H1 (cell line): ENCODE measurements around the gene BRAP. TPM values are rescaled to one million over a fixed set of nuclear protein-coding genes. Genes with fewer than 3 reads are reported as not detected.
A peak's percentile ranks its signal among the peaks of the same experiment; 100 is the strongest.

Experiments used
- CTCF ChIA-PET: fragments of 300-600 bp; sonication (Branson Sonifier 250); formaldehyde crosslinking; loops from one replicate; lab custom pipeline; 2021; ENCODE audit not compliant: partially characterized antibody; lab: Charles Lee
- POLR2A ChIA-PET: fragments of 300-600 bp; sonication (Branson Sonifier 250); formaldehyde crosslinking; loops from one replicate; lab custom pipeline; 2021; ENCODE audit warnings: inconsistent platforms; ENCODE audit not compliant: partially characterized antibody; lab: Charles Lee
- DNase-seq, 2 experiments: peaks; one replicate each; pipeline versions ENCODE4 v3.0.0 to v3.0.0-alpha.2; 2010 to 2022; ENCODE audit warnings: low spot score in 2 of 2, low read depth in 1 of 2, mixed read lengths in 1 of 2
- FAIRE-seq: peaks from 2 replicates; lab custom pipeline; 2011; peaks lifted over from hg19 to GRCh38; lab: Jason Lieb, UNC
- H2AFZ ChIP-seq: 2 replicates; pipeline ENCODE4 v1.8.1; 2012; ENCODE audit warnings: low read length, inconsistent platforms
- H2AK5ac ChIP-seq: 2 replicates; pipeline ENCODE4 v1.6.1; 2013; ENCODE audit warnings: low read depth, low read length
- H2BK120ac ChIP-seq: replicated peaks from 2 replicates; pipeline ENCODE3; 2013; ENCODE audit warnings: low read depth, low read length, inconsistent platforms
- H2BK12ac ChIP-seq: 2 replicates; pipeline ENCODE4 v1.6.1; 2013; ENCODE audit warnings: low read depth, low read length
- H2BK15ac ChIP-seq: 2 replicates; pipeline ENCODE4 v1.6.1; 2013; ENCODE audit warnings: low read length
- H2BK20ac ChIP-seq: 2 replicates; pipeline ENCODE4 v1.6.1; 2013; ENCODE audit warnings: low read length
- H2BK5ac ChIP-seq: 2 replicates; pipeline ENCODE4 v1.6.1; 2013; ENCODE audit warnings: low read depth, low read length
- H3K14ac ChIP-seq: 2 replicates; pipeline ENCODE4 v1.6.1; 2013; ENCODE audit warnings: inconsistent platforms; ENCODE audit not compliant: insufficient read length
- H3K18ac ChIP-seq: 2 replicates; pipeline ENCODE4 v1.6.1; 2013; ENCODE audit warnings: low read length; ENCODE audit errors: extremely low read depth
- H3K23ac ChIP-seq: 2 replicates; pipeline ENCODE4 v1.6.1; 2013; ENCODE audit warnings: inconsistent platforms; ENCODE audit not compliant: insufficient read length
- H3K23me2 ChIP-seq: 2 replicates; pipeline ENCODE4 v1.6.1; 2013; ENCODE audit warnings: low read depth, low read length
- H3K27ac ChIP-seq: 2 replicates; pipeline ENCODE4 v1.6.1; 2011; ENCODE audit warnings: low read depth, low read length, inconsistent platforms
- H3K27me3 ChIP-seq, 4 experiments: replicated peaks in 1 of 4; 1 replicate in 1 of 4; 2 replicates in 3 of 4; pipeline versions ENCODE4 v1.6.1 to v1.8.1; 2011 to 2013; ENCODE audit warnings: low read length in 3 of 4, mild to moderate bottlenecking in 3 of 4, inconsistent platforms in 2 of 4, mixed read lengths in 2 of 4, moderate library complexity in 1 of 4; ENCODE audit not compliant: control insufficient read depth in 3 of 4, insufficient read depth in 3 of 4; ENCODE audit errors: extremely low read depth in 1 of 4
- H3K36me3 ChIP-seq, 4 experiments: 2 replicates each; pipeline versions ENCODE4 v1.6.1 to v1.8.1; 2011 to 2013; ENCODE audit warnings: mild to moderate bottlenecking in 4 of 4, low read length in 3 of 4, moderate library complexity in 2 of 4, control low read depth in 1 of 4, inconsistent platforms in 1 of 4; ENCODE audit not compliant: insufficient read depth in 4 of 4, control insufficient read depth in 2 of 4
- H3K4ac ChIP-seq: replicated peaks from 2 replicates; pipeline ENCODE3; 2013; ENCODE audit warnings: low read length, low read depth, mixed read lengths, inconsistent platforms; ENCODE audit not compliant: insufficient read length
- H3K4me1 ChIP-seq, 4 experiments: replicated peaks in 1 of 4; 1 replicate in 1 of 4; 2 replicates in 3 of 4; pipeline versions ENCODE4 v1.6.1 to v1.8.1; 2011 to 2013; ENCODE audit warnings: low read length in 3 of 4, inconsistent platforms in 2 of 4, mixed read lengths in 1 of 4; ENCODE audit not compliant: insufficient read depth in 4 of 4, control insufficient read depth in 3 of 4
- H3K4me2 ChIP-seq, 2 experiments: 2 replicates each; pipeline versions ENCODE4 v1.6.1 to v1.8.1; 2011 to 2013; ENCODE audit warnings: low read depth in 2 of 2, low read length in 2 of 2, control low read depth in 1 of 2, inconsistent platforms in 1 of 2, mild to moderate bottlenecking in 1 of 2; ENCODE audit not compliant: insufficient read depth in 1 of 2
- H3K4me3 ChIP-seq, 4 experiments: fragments of 200-600, 300-600 bp in 1 of 4; sonication (generic), shearing (Covaris generic), sonication (Bioruptor Twin) in 1 of 4; 2 replicates each; pipeline versions ENCODE4 v1.5.1 to v1.8.1; 2011 to 2016; ENCODE audit warnings: low read length in 4 of 4, low read depth in 3 of 4, control low read depth in 2 of 4, inconsistent platforms in 2 of 4, mild to moderate bottlenecking in 2 of 4, mixed read lengths in 1 of 4, moderate library complexity in 1 of 4; ENCODE audit not compliant: insufficient read depth in 2 of 4; ENCODE audit errors: extremely low read depth in 1 of 4
- H3K56ac ChIP-seq: replicated peaks from 2 replicates; pipeline ENCODE3; 2013; ENCODE audit warnings: low read depth, mild to moderate bottlenecking, mixed read lengths, low read length, inconsistent platforms; ENCODE audit not compliant: insufficient read length
- H3K79me1 ChIP-seq: 2 replicates; pipeline ENCODE4 v1.6.1; 2013; ENCODE audit warnings: low read depth, low read length, control low read depth
- H3K79me2 ChIP-seq, 2 experiments: 2 replicates each; pipeline versions ENCODE4 v1.6.1 to v1.8.1; 2012 to 2013; ENCODE audit warnings: low read length in 2 of 2, mild to moderate bottlenecking in 2 of 2, inconsistent platforms in 1 of 2; ENCODE audit not compliant: insufficient read depth in 2 of 2, control insufficient read depth in 1 of 2
- H3K9ac ChIP-seq, 4 experiments: replicated peaks in 1 of 4; 1 replicate in 1 of 4; 2 replicates in 3 of 4; pipeline versions ENCODE4 v1.6.1 to v1.8.1; 2011 to 2013; ENCODE audit warnings: low read depth in 3 of 4, low read length in 3 of 4, control low read depth in 2 of 4, mild to moderate bottlenecking in 2 of 4, moderate library complexity in 2 of 4, inconsistent platforms in 1 of 4; ENCODE audit errors: extremely low read depth in 1 of 4
- H3K9me3 ChIP-seq, 2 experiments: 2 replicates each; pipeline versions ENCODE4 v1.6.1 to v1.8.1; 2012 to 2013; ENCODE audit warnings: mild to moderate bottlenecking in 2 of 2, moderate library complexity in 2 of 2, control low read depth in 1 of 2, inconsistent platforms in 1 of 2, low read depth in 1 of 2, low read length in 1 of 2, mixed read lengths in 1 of 2; ENCODE audit not compliant: insufficient read depth in 2 of 2
- H4K20me1 ChIP-seq, 2 experiments: replicated peaks in 1 of 2; 2 replicates each; pipeline versions ENCODE3 to v1.8.1; 2011 to 2013; ENCODE audit warnings: inconsistent platforms in 2 of 2, low read length in 2 of 2, mild to moderate bottlenecking in 1 of 2; ENCODE audit not compliant: insufficient read depth in 2 of 2, control insufficient read depth in 1 of 2
- H4K5ac ChIP-seq: 2 replicates; pipeline ENCODE4 v1.6.1; 2013; ENCODE audit warnings: low read length, low read depth, mixed read lengths, inconsistent platforms; ENCODE audit not compliant: insufficient read length
- H4K8ac ChIP-seq: 2 replicates; pipeline ENCODE4 v1.8.0; 2013; ENCODE audit warnings: mild to moderate bottlenecking, moderate library complexity, low read length, inconsistent platforms; ENCODE audit not compliant: insufficient read depth; ENCODE audit errors: extremely low read depth
- H4K91ac ChIP-seq: replicated peaks from 2 replicates; pipeline ENCODE3; 2013; ENCODE audit warnings: low read length, mixed read lengths, inconsistent platforms; ENCODE audit not compliant: insufficient read length
- KDM4A ChIP-seq: IDR thresholded peaks from one replicate; pipeline ENCODE4 v1.7.1; 2012; ENCODE audit warnings: low read depth, mild to moderate bottlenecking, moderate library complexity, low read length, inconsistent platforms; ENCODE audit not compliant: severe bottlenecking
- POLR2A ChIP-seq, 2 experiments: IDR thresholded peaks; 1 replicate in 1 of 2; 2 replicates in 1 of 2; pipeline ENCODE4 v1.6.1; 2011; ENCODE audit warnings: low read depth in 2 of 2, low read length in 2 of 2, mild to moderate bottlenecking in 2 of 2; ENCODE audit errors: control extremely low read depth in 1 of 2
- TEAD4 ChIP-seq: IDR thresholded peaks from 2 replicates; pipeline ENCODE4 v1.6.1; 2012; ENCODE audit warnings: low read depth, low read length, inconsistent platforms, mixed read lengths
- WGBS, 2 experiments: shearing (Covaris generic) in 1 of 2; methylation state at CpG; one replicate each; pipeline versions ENCODE4 v1.1.6 to v1.1.7; 2013 to 2015; ENCODE audit warnings: low lambda C conversion rate in 2 of 2, mixed read lengths in 2 of 2, inconsistent platforms in 1 of 2, low coverage in 1 of 2, missing lambda C conversion rate in 1 of 2; ENCODE audit not compliant: insufficient replicate concordance in 2 of 2, insufficient coverage in 1 of 2, insufficient read length in 1 of 2; ENCODE audit errors: extremely low coverage in 1 of 2, missing lambda C conversion rate in 1 of 2; 5-methylcytosine and 5-hydroxymethylcytosine counted together
- polyA plus RNA-seq, 7 experiments: library from polyadenylated mRNA; depleted of rRNA in 3 of 7; stranded (reverse) in 5 of 7; unstranded in 2 of 7; fragments of >200 nt in 5 of 7; fragments of 200-250 nt in 2 of 7; gene quantifications; 1 replicate in 5 of 7; 2 replicates in 1 of 7; 4 replicates in 1 of 7; pipeline versions ENCODE4 v1.2.1 to v1.2.3, GENCODE V29; 2011 to 2013; ENCODE audit warnings: missing spikeins in 2 of 7, mixed read lengths in 2 of 7
- total RNA-seq: library from RNA; stranded (reverse); fragmentation: NEBNext Ultra II Directional; extraction: Animal tissue kit (Norgen Biotek cat#: 25700); gene quantifications from 2 replicates; pipeline ENCODE4 v1.2.1, GENCODE V29; 2021

BRAP gene
- total and polyA plus RNA-seq, 2 of the 8 experiments (the other 6 are each of a cell fraction or from before 2014, with no cell fraction given), result 12.8 to 22.2 TPM

DNA sequence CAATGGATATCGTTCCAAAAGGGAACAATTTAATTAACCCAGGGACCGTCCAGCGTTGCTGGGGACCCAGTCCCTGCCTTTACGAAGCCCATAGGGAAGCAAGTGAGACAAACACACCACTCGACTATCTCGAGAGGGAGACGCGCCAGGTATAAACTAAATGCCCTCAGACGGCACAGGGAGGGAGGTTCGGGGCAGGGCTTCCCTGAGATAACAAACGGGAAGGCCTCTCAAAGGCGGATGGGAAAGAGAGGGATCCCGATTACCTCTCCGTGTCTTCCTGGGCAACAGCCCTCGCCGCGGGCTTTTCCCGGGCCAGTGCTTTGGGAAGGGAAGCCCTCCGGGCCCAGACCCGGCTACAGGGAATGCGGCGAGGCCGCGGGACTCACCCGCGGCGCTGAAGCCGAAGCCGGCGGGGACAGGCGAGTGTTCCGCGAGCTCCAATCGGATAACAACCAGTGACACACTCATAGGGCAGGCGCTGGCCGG, 390 bp downstream of the BRAP start:
- no peak overlapping the region for H4K5ac ChIP-seq
- peaks cover 3% of the 10 kb centered on the region for H3K79me1 ChIP-seq
- H3K4me3 ChIP-seq, result peak overlapping the region; percentile 70 to 97 (median 80)
- H2AFZ ChIP-seq, result peak overlapping the region; percentile 57; the same call in 1 of the 2 replicates
- H3K14ac ChIP-seq, result no peak overlapping the region
- no peak overlapping the region for H2BK20ac ChIP-seq
- no peak for FAIRE-seq
- H4K20me1 ChIP-seq, result no peaks in the 10 kb centered on the region
- no peak overlapping the region for H2BK120ac ChIP-seq
- no peak overlapping the region for H3K18ac ChIP-seq
- no peak overlapping the region for H2AK5ac ChIP-seq
- no peak overlapping the region for H4K91ac ChIP-seq
- peak overlapping the region; percentile 54 for H3K56ac ChIP-seq
- H3K36me3 ChIP-seq, result peaks cover under 1 to 24% (median 9%) of the 10 kb centered on the region in 4 experiments
- peaks cover 0 to 5% (median 0%) of the 10 kb centered on the region in 4 experiments; a peak in 1 of 7 replicates for H3K4me1 ChIP-seq
- no peak overlapping the region for H2BK15ac ChIP-seq
- no peaks in the 10 kb centered on the region for H3K9me3 ChIP-seq
- H3K4me2 ChIP-seq, result peak overlapping the region; percentile 73 to 96
- no peak overlapping the region for H3K4ac ChIP-seq
- no peak for DNase-seq
- no peaks in the 10 kb centered on the region for H3K27me3 ChIP-seq
- CTCF ChIA-PET, result interaction anchor here (3.6 kb wide), 1 partner anchor 13 kb away, joined by 19 read pairs; no protein-coding TSS in a partner anchor
- peak overlapping the region; percentile 64 for H3K27ac ChIP-seq
- H3K23me2 ChIP-seq, result peaks cover 9% of the 10 kb centered on the region
- peak overlapping the region; percentile 84 for H4K8ac ChIP-seq
- WGBS, 2 experiments, result 4% methylated on average over 29 of the region's 36 CpGs; no CpG with 5 or more reads in 1 of the 2 experiments
- no peak overlapping the region for H3K23ac ChIP-seq
- peak overlapping the region; percentile 80 to 91 (median 85) for H3K9ac ChIP-seq
- peaks cover 7 to 30% of the 10 kb centered on the region in 2 experiments for H3K79me2 ChIP-seq
- H2BK12ac ChIP-seq, result no peak overlapping the region
- H2BK5ac ChIP-seq, result 0 out of 2 replicates have a peak overlapping the region, but pooled peaks have one; percentile 16
- POLR2A ChIA-PET, result interaction anchor here (0.6 to 2.2 kb wide), 26 partner anchors 10 to 1097 kb away, joined by 3 to 9 read pairs (median 4); partner anchors contain the start of genes ALDH2, ERP29 and TMEM116
- TF ChIP-seq TEAD4, result no peak
- TF ChIP-seq POLR2A (IDR thresholded peaks at IDR 0.05; ENCODE audit: control extremely low read depth in 1 of 2, low read depth in 2 of 2, low read length in 2 of 2), result no peak
- TF ChIP-seq KDM4A, result no peak
